GM12878 (cell line): Measurements from ENCODE around the gene ANKRD11. TPM values are rescaled to one million over a fixed set of nuclear protein-coding genes. Genes with fewer than 3 reads are reported as not detected.

ENCODE experiments used
- KAT2A ChIP-seq: conservative IDR thresholded peaks from 2 replicates; pipeline ENCODE4 v1.6.1; 2011; ENCODE audit warnings: low read depth, low read length; ENCODE audit not compliant: control insufficient read depth
- RELA ChIP-seq: fragments of 450-650 bp; IDR thresholded peaks from 2 replicates; pipeline ENCODE4 v1.8.0; 2014; ENCODE audit warnings: borderline replicate concordance; ENCODE audit not compliant: partially characterized antibody
- SMC3 ChIP-seq: IDR thresholded peaks from 2 replicates; pipeline ENCODE4 v1.6.1; 2011; ENCODE audit warnings: low read length, improper control_type of control experiment, borderline replicate concordance
- SUPT20H ChIP-seq: IDR thresholded peaks from 2 replicates; pipeline ENCODE4 v1.6.1; 2011; ENCODE audit warnings: low read depth, mild to moderate bottlenecking, low read length, moderate library complexity, borderline replicate concordance; ENCODE audit not compliant: control insufficient read depth
- polyA plus RNA-seq, 11 experiments: library from polyadenylated mRNA; depleted of rRNA in 4 of 11; unstranded in 6 of 11; stranded (reverse) in 5 of 11; fragments of >200 nt; fragmentation: Nextera tagmentation in 4 of 11; fragmentation: Illumina TruSeq in 1 of 11; extraction: Ambion mirVana in 4 of 11; extraction: Trizol in 1 of 11; gene quantifications; 1 replicate in 1 of 11; 2 replicates in 10 of 11; pipeline versions ENCODE4 v1.2.1 to v1.2.3, GENCODE V29; 2011 to 2016; ENCODE audit warnings: inconsistent platforms in 2 of 11, missing spikeins in 2 of 11, low read depth in 1 of 11
- total RNA-seq, 4 experiments: library from RNA; depleted of rRNA in 3 of 4; stranded (reverse); fragments of >200 nt in 3 of 4; fragmentation: Illumina TruSeq in 1 of 4; extraction: Trizol in 1 of 4; gene quantifications; 2 replicates each; pipeline versions ENCODE4 v1.2.1 to v1.2.3, GENCODE V29; 2013 to 2021
- TF ChIP-seq, protein P1 (sequence below): IDR thresholded peaks from 2 replicates; pipeline ENCODE4 v1.6.1; 2012; ENCODE audit warnings: mild to moderate bottlenecking, low read depth, low read length
- TF ChIP-seq, protein P2 (sequence below): fragments of 450-650 bp; conservative IDR thresholded peaks from 2 replicates; pipeline ENCODE4 v1.6.1; 2017; ENCODE audit warnings: mild to moderate bottlenecking, moderate library complexity

Gene ANKRD11
- total and polyA plus RNA-seq, 10 of the 15 experiments (the other 5 are each of a cell fraction or from before 2014, with no cell fraction given): 5.1 to 103 (median 27.4) TPM

DNA sequence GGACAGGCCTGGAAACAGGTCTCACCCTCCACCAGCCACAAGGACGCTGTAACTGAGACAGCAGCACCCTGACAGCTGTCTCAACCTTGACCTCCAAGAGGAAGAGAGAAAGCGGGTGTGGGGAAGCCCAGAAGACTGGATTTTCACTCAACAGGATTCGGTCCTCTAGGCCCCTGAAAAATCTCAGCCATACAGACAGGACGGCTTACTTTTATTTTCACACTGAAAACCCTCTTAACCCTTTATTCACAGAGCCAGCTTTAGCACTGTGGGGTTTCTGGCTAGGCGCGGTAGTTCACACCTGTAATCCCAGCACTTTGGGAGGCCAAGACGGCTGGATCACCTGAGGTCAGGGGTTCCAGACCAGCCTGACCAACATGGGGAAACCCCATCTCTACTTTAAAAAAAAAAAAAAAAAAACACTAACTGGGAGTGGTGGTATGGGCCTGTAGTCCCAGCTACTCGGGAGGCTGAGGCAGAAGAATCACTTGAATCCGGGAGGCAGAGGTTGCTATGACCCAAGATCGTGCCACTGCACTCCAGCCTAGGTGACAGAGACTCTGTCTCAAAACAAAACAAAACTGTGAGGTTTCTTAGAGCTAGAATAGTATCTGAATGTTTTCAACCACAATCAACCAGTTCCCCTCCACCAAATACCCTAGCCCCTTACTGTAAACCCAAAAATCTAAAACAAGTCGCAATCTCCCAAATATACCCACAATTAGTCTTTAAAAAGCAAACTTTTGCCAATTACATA is 5.3 kb downstream of the ANKRD11 start (continued):
- TF ChIP-seq, protein P1, sequence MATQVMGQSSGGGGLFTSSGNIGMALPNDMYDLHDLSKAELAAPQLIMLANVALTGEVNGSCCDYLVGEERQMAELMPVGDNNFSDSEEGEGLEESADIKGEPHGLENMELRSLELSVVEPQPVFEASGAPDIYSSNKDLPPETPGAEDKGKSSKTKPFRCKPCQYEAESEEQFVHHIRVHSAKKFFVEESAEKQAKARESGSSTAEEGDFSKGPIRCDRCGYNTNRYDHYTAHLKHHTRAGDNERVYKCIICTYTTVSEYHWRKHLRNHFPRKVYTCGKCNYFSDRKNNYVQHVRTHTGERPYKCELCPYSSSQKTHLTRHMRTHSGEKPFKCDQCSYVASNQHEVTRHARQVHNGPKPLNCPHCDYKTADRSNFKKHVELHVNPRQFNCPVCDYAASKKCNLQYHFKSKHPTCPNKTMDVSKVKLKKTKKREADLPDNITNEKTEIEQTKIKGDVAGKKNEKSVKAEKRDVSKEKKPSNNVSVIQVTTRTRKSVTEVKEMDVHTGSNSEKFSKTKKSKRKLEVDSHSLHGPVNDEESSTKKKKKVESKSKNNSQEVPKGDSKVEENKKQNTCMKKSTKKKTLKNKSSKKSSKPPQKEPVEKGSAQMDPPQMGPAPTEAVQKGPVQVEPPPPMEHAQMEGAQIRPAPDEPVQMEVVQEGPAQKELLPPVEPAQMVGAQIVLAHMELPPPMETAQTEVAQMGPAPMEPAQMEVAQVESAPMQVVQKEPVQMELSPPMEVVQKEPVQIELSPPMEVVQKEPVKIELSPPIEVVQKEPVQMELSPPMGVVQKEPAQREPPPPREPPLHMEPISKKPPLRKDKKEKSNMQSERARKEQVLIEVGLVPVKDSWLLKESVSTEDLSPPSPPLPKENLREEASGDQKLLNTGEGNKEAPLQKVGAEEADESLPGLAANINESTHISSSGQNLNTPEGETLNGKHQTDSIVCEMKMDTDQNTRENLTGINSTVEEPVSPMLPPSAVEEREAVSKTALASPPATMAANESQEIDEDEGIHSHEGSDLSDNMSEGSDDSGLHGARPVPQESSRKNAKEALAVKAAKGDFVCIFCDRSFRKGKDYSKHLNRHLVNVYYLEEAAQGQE: no peak
- no peak for TF ChIP-seq KAT2A
- TF ChIP-seq, protein P2, sequence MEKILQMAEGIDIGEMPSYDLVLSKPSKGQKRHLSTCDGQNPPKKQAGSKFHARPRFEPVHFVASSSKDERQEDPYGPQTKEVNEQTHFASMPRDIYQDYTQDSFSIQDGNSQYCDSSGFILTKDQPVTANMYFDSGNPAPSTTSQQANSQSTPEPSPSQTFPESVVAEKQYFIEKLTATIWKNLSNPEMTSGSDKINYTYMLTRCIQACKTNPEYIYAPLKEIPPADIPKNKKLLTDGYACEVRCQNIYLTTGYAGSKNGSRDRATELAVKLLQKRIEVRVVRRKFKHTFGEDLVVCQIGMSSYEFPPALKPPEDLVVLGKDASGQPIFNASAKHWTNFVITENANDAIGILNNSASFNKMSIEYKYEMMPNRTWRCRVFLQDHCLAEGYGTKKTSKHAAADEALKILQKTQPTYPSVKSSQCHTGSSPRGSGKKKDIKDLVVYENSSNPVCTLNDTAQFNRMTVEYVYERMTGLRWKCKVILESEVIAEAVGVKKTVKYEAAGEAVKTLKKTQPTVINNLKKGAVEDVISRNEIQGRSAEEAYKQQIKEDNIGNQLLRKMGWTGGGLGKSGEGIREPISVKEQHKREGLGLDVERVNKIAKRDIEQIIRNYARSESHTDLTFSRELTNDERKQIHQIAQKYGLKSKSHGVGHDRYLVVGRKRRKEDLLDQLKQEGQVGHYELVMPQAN: peak; percentile 51; the same call in 1 of the 2 replicates
- TF ChIP-seq SMC3: no peak
- no peak for TF ChIP-seq SUPT20H
- no peak for TF ChIP-seq RELA
